Medulla oblongata (tissue), 1 donor: ENCODE measurements around the gene MIOS.

Source experiments
- DNase-seq: peaks from one replicate; pipeline ENCODE4 v3.0.0-alpha.2; 2015; ENCODE audit errors: extremely low spot score

Gene MIOS

GRCh38 chr7:7583731-7584130 is 17.0 kb downstream of the MIOS start:
- no peak for DNase-seq

GRCh38 chr7:7584653-7585052 is 18.0 kb downstream of the MIOS start:
- DNase-seq = no peak

GRCh38 chr7:7585241-7585928 is 18.7 kb downstream of the MIOS start:
- DNase-seq = no peak

- DNase-seq = no peak
Observed at GRCh38 chr7:7595451-7595850, 28.8 kb downstream of the MIOS start.

- DNase-seq = no peak
Observed at GRCh38 chr7:7596176-7596575, 29.5 kb downstream of the MIOS start.

DNA sequence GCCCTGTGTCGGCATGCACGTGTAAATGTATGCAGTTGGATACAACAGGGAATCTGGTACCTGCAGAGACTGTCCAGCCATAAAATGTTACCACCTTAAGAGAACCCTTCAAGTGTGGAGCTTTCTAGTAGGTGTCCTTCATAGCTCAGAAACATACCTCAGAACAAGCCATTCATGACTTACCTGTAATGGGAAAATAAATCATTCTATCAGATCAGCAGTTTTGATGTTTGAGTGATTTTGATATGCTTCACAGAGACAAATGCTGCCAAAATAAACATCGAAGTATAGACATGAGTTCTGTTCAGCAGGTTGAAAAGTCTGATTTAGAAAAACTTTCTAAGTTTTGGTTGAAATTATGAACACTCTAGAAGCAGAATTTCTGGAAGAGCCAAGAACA is 40.3 kb downstream of the MIOS start:
- no peak for DNase-seq

DNA sequence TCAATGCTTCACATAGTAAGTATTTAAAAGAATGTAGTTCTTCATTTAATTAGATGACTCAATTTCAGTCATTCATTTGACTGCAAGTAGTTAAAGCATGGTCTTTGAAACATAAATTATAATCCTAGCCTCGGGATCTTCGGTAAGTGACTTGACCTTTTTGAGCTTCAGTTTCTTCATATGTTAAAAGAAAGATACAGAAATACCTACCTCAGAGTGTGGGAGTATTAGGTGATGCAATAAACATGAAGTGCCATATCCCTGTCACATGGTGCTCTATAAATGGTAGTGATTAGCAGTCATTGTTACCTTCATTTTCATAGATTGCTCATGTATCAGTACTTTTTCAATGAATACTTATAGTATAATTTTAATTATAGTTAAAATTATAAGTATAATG is 42.6 kb downstream of the MIOS start:
- DNase-seq = no peak

DNA sequence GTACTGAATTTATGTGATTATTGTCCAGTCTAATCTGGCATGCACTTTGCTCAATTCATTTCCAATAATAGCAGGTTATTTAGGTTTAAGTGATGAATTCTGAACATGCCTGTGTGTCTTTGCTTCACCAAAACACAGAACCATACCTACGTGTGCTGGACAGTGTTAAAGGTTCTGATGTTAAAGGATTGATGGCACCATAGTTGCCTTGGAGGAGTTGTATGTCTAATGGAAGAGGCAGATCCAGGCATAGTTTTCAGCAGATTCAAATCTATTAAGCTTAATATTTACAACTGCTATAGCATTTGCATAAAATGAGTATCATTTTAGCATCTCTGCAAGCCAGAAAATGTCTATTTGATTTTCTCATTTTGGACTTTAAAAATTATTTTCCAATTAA is 45.8 kb downstream of the MIOS start:
- DNase-seq = no peak

GRCh38 chr7:7613210-7613609 is 46.5 kb downstream of the MIOS start:
- no peak for DNase-seq

DNA sequence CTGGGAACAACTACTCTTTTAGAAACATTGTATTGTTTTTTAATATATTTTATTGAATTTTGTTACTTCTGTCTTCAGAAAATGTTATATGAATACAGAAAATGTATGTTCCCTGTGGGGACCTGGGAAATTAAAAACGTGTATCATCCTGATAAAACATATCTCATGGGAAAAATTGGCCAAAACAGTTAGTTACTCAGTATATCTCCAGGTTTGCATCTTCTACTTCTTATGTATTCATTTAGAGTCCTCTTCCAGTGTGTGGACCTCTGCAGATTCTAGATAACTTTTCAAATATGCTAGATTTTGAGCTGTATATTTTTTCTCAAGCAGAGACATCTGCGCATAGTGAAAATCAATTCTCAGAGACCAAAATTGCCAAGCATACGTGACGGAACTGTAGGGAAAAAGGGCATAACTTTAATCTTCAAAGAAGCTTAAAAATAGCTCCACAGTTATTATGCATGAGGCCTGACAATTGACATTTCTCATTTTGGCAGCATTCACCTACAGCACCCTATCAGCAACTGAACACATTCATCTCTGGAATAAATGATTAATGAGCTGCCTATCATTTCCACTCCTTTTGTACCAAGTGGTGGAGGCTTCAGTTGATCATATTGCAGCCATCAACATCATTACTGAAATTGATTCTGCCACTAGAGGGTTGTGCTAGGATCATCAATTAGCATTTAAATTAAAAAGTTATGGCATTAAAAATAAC is 47.5 kb downstream of the MIOS start:
- no peak for DNase-seq

- DNase-seq = no peak
Observed at GRCh38 chr7:7617550-7617949, 50.9 kb downstream of the MIOS start.

GRCh38 chr7:7618410-7618809 is 51.7 kb downstream of the MIOS start:
- no peak for DNase-seq

DNA sequence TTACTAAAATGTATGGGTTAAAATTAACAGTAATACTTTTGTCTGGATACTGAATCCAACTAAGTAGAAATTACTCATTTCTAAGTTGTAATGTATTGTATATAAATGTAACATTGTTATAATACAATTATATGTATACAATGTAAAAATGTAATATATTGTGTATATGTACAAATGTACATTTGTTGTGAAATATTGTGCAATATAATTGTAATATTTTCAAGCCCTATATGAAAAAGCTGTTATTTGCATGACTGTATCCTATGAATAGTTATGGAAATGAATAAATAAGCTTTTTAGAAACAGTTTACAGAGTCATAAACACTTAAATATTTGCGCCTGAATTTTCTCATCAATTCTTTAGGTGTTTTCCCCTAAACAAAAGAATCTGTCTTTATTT is 53.6 kb downstream of the MIOS start:
- DNase-seq = no peak

GRCh38 chr7:7620644-7621210 is 54.0 kb downstream of the MIOS start:
- no peak for DNase-seq

- no peak for DNase-seq
Observed at GRCh38 chr7:7628476-7628875, 61.8 kb downstream of the MIOS start.

DNA sequence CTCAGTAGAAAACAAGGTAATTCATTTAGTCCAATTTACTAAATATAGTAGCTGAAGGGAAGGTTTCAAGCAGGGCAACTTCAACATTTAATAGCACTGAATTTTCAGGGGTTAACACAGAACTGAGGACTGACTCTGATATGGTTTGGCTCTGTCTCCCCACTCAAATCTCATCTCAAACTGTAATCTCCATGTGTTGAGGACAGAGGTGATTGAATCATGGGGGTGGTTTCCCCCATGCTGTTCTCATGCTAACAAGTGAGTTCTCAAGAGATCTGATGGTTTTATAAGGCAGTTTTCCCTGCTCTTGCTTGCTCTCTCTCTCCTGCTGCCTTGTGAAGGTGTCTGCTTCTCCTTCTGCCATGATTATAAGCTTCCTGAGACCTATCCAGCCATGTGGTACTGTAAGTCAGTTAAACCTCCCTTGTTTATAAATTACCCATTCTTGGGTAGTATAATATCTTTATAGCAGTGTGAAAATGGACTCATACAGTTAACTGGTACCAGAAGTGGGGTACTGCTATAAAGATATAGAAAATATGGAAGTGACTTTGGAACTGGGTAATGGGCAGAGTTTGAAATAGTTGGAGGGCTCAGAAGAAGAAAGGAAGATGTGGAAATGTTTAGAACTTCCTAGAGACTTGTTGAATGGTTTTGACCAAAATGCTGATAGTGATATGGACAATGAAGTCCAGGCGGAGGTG is 64.1 kb downstream of the MIOS start:
- no peak for DNase-seq

GRCh38 chr7:7639421-7639820 is 72.7 kb downstream of the MIOS start:
- DNase-seq = peak; percentile 9

DNA sequence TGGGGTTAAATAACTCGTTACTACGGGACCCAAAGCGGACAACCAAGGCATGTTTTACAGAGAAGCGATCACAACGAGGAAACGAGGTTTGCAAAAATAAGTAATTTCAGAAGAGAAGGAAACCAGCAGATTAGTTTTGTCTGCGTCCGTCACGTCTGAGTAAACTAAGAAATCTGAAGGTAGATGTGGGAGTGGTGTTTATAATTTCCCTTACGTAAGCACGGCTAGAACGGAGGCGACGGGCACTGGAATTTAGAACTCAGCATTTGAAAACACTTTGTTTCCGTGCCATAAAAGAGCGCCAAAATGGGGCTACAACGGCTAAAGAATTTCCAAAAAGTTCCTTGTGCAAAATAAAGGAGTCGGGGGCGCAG is 73.2 kb downstream of the MIOS start:
- DNase-seq = no peak

DNA sequence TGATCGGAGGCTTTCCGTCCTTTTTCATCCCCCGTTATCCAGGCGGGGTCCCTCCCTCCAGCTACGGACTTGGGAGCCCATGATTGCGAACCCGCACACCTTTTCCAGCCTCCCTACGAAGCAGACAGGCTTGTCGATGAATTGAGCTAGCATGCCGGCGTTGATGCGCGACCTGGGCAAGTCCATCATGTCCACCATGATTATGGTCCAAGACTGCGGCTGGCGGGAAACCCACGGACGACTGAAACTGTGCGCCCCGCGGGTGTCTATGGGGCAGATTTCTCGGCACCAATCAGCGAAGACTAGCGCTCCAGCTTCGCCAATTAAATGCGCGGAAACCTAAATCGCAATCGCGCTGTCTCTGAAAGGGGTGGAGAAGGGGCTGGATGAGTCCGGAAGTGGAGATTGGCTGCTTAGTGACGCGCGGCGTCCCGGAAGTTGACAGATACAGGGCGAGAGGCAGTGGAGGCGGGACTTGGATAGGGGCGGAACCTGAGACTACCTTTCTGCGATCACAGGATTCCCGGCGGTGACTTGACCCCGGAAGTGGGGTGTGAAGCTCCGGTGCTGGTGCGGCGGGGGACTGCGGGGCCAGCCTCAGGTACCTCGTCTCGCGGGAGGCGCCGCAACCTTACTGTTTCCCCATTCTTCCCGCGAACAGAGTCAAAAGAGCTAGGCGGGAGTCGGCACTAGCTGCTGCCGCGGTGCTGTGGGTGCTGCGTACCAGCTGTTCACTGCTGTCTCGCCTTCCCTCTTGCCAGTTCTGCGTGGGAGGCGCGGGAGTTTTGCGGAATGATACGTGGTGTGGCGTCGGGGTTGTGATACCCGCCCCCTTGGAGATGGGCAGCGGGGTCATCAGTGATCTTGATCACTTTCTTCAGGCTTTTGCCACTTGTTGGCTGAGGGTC is 73.8 kb downstream of the MIOS start, which contains the start of gene UMAD1:
Gene UMAD1, plus strand, starts transcription at position 532 of the 908 bp plus-strand sequence. CDS start 32,620 bp downstream, outside the sequence.
- DNase-seq = peak; percentile 100

- peak; percentile 6 for DNase-seq
Observed at GRCh38 chr7:7641129-7641663, 74.5 kb downstream of the MIOS start.

DNA sequence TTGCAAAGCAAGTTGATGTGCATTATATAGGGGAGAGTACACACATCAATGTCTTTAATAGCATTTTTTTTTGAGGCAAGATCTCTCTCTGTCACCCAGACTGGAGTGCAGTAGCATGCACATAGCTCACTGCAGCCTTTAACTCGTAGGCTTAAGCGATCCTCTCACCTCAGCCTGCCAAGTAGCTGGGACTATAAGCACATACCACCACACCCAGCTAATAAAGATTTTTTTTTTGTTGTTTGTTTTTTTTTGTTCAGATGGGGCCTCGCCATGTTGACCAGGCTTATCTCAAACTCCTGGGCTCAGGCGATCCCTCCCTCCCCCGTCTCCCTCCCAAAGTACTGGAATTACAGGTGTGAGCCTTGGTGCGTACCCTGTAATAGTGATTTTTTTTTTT is 75.4 kb downstream of the MIOS start:
- DNase-seq = no peak
